HG03442 (cell line): ENCODE data around the gene SPTBN1.

Source experiments
- ATAC-seq: cut with Tn5 transposase; IDR thresholded peaks from one replicate; pipeline ENCODE4 v1.9.1; 2021; ENCODE audit warnings: mild to moderate bottlenecking, moderate library complexity; ENCODE audit not compliant: unreplicated experiment

The SPTBN1 gene

DNA sequence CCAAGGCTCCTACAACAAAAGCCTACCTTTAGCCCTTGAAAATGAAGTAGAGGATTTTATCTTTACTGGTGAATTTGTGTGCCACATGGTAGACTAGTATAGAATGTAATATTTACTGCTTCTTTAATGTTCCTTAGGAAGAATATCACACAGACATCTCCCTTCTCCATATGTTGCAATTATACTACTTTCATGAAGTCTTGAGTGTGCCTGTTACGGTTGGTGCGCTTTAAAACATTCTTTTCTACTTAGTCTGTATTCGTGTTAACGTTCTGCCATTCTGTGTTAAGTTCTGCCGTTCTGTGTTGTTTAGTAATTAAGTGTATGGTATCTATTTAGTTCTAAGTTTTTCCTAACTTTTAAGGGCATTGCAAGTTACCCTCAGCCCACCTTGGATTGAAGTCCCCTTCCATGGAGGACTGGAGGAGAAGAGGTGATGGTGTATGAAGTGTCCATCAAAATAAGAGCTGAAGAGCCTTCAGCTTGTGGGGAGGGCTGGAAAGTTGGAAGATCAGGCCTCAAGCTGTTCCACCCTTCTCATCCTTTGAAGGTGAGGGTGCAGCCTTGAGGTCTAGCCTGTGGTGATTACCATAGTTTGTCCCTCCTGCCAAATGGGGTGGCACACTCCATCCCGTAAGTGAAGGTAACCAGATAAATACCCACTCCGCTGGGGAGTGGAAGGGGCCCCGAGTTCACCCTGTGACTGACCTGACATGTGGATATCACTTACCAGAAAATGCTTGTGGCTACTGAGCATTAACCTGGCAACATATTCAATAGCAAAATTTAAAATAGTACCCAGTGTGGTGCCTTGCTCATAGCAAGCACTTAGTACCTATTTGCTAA is 131.3 kb downstream of the SPTBN1 start:
- ATAC-seq = no peak

DNA sequence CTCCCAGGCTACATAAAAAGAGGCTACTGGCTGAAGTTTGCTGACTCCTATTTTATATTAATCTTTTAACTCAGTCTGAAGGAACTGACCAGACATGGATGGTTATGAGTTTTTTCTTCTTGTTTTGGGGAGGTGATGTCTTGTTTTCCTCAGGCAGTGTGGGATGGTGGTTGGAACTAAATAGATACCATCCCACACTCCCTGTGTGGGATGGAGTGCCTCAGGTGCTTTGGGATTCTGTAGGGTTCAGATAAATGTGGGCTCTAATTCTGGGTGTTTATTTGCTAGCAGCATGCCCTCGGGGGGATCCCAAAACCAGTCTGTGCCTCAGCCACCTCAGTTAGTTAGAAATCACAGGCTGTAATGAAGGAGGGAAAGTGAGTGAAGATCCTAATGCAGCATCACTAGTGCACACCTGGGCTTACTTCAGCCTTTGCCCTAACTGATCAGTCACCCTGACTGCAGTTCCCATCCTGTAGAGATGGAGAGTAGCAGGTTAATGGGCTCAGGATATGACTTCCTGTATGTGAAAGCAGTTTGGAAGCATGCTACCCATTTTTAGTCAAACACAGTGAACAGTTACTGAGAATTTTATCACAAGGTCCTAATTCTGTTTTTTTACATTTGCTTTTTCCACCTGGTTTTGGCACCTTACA is 132.2 kb downstream of the SPTBN1 start:
- no peak for ATAC-seq

DNA sequence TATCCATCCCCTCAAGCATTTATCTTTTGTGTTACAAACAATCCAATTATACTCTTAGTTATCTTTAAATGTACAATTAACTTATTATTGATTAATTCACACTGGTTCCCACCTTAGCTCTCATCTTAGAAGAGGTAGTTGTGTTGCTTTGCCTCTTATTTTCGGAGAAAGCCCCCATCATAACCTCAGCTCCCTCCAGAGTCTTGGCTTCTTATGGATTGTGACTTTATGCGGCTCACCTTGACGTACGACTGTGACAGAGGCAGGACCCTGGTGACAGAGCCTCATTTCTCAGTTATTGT is 132.9 kb downstream of the SPTBN1 start:
- ATAC-seq = no peak

DNA sequence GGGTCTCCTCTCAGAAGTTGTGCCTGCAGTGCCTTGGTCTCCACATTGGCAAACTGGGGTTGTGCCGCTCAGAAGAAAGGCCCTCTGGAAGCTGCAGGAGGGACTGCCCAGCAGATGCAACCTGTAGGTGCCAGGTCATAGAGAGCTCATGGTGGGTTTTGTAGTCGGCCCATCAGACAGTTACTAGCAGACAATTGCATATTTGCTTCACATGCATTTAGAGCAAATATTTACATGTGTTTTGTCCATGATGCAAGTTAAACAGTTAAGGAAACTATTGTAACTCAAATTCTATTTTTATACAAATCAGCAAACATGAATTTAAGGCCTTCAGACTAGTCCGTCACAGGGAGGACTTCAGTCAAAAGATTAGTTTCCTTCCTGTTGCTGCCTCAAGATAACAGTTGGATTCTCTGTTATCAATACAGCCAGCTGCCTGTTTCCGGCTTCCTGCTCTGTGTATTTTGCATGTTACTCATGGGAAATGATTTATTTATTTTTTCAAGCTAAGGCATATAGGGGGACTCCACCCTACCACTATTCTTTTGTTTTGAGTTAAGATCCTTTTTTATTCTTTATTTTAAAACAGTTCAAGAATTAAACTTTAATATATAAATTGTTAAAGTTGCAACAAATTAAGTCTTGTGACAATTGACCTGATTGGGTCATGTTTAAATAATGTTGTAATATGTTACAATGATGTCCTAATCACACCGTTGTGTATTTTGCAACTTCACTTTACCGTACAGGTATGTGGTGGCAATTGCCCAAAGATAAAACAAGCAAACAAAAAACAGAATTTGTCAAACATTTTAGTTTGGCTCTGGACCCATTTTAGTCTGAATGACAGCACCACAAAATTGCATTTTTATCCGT is 133.5 kb downstream of the SPTBN1 start:
- peak; percentile 55 for ATAC-seq

DNA sequence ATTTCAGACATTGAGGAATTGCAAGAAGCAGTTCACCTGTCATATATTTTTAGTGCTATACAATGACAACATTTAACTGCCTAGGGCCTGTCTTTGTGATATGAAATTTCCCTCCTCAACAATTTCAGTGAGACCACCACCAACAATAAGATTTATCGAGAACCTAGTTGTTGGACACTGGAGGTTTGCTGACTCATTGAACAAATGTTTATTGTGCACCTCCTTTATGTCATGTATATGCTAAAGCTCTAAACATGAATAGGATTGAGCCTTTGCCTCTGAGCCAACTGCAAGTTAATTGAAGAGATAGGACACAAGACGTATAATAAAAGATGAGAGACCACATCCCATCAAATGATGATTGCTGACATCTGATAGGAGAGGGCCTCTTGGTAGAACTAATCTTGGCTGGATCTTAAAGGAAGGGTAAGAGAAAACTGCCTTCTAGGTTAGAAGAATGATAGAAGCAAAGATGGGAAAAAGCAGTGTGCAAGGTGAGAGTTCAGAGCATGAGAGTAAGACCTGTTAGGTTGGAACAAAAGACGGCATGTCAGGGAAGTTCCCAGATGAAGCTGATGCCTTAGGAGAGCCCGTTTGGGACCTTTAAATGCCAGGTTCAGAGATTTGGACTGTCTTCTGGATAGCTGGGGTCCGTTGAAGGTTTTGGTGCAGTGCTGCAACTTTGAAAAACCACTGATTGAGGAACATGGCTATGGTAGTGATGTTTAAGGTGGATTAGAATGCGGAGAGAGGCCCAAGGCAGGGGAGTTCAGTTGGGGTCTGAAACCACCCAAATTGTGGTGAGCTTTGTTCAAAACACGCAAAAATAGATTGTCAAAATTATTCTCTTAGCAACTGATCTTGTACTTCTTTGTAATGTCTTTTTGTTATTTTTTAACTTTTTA is 134.3 kb downstream of the SPTBN1 start:
- ATAC-seq = no peak

DNA sequence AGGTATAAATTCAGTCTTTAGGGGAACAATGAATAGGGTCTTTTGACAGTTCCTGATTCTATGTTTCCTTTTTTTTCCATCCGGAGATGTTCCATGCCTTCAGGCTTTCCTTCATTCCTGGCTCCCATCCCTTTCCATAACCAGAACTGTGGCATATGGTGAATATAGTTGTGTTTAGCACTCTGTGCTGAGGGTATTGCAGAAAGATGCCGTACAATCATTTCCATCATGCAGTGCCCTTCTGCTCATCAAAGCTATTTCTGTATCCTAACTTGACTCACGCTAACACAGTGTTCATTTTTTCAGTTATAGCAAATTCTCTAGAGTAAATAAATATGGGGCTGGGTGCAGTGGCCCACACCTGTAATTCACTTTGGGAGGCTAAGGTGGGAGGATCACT is 135.4 kb downstream of the SPTBN1 start:
- ATAC-seq = no peak

DNA sequence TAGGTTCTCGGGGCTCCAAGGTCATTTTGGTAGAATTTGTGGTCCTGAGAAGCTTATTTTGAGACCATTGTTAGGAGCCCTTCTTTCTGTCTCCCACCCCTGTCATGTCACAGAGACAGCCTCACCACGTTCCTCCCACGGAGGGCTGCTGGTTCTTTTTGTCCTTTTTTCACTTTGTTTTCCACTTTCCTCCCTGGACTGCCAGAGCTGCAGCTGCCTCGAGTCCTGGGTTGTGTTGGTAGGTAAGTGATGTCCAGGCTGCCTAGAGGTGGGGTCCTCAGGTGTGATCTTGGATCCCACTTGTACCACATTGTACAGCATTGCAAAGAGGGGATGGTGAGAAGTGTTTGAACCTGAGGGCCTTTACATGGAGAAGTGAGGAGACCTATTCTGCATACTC is 137.1 kb downstream of the SPTBN1 start:
- no peak for ATAC-seq

DNA sequence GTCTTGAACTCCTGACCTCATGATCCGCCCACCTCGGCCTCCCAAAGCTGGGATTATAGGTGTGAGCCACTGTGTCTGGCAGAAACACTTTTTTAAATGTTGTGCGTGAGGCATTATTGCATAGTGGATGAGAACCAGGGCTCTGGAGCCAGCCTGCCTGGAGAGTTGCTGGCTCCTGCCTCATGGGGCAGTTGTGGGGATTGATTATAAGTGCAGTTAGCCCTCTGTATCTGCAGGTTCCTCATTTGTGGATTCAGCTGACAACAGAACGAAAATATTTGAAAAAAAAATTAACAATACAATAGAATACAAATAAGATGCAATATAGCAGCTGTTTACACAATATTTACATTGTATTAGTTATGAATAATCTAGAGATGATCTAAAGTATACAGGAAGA is 137.9 kb downstream of the SPTBN1 start:
- ATAC-seq = no peak

DNA sequence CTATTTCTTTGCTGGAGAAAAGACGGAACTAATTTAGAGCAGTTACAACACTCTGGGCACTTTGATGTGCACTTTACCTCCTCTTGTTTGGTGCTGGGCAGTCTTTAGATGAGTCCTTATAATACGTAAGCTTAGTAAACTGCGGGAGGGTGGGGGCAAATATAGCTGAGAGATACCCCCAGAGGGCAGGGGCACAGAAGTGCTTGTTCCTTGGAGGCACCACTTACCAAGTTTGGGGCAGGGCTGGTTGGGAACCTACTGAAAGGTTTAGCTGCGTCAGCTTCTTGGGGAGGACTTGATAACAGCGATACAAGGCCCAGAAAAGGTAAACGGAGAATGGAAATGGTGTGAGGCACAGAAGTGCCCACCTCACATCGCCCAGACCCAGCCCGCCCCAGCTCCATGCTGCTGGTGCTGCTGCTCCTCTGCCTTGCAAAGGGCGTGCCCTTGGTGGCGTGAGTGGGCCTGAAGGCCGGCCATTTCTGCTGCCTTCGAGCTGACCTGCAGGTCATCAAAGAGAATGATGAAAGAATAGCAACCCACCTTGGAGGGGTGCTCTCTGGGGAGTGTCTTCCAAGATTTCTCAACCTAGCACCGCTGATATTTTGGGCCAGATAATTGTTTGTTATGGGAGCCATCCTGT is 139.2 kb downstream of the SPTBN1 start:
- no peak for ATAC-seq

DNA sequence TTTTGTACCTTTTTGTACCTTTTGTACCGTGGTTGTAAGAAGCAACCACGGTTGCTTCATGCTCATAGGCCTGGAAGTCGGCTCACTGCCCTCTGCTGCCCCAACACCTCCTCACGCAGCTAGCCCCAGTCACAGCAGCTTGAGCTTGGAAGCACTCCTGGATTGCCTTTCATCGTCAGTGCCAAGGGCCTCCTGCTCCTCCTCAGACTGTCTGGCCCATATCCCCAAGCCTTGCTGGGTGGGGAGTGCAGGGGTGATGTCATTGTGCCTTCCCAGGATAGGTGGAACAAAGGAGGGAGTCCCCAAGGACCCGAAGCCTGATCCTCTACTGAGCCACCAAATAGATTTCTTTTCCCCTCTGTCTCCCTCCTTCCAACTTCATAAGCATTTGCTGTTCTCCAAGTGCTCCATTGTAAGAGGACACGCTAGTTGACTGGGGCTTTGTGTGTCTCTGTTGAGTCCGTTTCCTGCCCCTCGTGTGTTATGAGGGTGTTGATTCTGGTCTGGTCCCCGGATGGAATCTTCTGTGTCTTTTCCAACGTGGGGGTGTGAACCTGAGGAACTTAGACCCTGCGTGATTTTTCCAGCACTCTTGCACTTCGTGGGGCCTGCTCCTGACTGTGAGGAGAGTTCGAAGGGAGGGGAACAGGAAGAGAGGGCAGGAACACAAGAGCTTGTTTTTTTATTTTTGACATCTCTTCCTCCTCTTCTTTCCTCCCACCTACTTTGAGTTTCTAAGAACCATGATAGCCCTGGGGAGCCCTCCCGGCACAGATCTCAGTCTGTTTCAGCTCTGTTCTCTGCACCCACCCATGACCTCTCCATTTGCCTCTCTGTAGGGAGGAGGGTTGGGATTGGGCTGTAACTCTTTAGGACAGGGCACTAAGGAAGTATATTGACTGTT is 140.1 kb downstream of the SPTBN1 start:
- ATAC-seq = no peak

DNA sequence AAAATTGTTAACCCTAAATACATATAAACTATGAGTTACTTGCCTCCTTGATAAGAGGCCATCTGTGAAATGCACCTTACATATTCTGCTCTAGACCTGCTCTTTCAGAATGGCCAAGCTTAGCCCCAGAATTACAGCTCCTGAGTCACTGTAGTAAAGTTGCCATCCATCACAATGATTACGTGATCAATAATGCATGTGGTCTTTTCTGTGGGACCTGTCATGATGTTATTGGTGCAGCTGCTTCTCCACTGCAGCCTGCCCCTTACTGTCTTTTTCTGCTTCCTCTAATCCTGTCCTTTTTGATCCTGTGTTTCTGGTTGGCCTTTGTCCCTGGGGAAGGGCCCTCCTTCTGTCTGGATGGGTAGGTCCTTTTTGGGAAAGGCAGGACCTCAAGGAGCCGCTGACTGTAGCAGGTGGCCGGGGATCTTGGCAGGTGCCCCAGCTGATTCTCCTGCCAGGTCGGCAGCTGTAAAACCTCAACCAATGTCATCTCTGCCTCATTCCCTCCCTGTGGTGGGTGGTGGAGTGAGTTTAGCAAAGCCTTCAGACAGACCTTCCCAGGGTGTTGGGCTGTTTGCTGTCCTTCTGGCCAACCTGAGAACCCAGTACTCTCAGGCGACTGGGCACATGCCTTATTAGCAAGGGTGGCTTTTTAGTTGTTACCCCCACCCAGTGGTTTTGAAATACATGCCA is 141.2 kb downstream of the SPTBN1 start:
- no peak for ATAC-seq

DNA sequence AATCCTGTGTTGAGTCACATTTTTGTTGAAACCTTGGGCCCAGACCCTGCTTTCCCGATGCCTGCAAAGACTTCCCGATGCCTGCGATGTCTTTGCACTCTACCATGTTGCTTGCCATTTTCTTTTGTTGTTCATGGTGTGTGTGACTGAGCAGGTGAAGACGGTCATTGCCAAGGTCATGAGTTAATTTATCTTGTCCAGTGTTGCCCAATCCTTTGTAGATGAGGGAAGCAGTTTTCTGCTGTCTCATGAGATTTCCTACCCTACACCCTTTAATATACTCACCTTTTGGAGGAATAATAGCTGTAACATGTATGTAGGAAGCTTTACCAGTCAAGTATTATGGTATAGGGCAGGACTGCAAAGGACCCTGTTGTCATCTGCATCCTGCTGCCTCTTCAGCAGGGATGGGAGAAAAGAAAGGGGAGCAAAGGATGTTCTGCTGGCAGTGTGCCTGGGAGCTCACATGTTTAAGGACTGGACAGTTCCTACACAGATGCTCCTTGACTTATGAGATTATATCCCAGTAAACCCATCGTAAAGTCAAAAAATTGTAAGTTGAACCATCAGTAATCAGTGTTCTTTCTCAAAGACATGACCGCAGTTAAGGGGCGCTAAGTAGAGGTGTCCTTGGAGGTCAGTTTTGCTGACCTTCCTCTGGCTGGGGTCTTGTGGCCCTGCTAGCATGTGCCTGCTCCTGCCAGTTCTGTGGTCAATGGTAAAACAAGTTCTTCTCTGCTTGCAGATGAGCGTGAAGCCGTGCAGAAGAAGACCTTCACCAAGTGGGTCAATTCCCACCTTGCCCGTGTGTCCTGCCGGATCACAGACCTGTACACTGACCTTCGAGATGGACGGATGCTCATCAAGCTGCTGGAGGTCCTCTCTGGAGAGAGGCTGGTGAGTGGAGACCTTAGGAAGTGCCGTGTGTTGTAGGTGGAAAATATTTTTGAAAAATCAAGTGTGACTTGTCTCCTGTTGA is 142.5 kb downstream of the SPTBN1 start:
- ATAC-seq = no peak

DNA sequence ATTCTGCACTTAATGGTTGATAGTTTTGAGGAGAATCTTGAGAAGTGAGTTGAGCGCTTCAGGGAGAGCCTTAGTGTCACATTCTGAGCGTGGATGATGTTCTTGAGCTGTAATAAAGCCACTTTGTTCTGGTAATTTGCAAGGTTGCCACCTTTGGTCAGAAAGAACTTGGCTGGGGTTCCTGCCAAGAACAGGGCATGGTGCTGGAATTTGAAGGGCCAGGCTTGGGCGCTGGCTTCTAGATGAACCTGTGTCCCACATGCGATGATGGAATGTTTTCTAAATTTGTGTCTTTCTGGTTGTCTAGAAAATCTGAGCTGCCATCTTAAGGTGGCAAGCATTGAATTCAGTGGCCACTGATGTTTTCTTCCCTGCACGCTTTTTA is 143.2 kb downstream of the SPTBN1 start:
- ATAC-seq = no peak

DNA sequence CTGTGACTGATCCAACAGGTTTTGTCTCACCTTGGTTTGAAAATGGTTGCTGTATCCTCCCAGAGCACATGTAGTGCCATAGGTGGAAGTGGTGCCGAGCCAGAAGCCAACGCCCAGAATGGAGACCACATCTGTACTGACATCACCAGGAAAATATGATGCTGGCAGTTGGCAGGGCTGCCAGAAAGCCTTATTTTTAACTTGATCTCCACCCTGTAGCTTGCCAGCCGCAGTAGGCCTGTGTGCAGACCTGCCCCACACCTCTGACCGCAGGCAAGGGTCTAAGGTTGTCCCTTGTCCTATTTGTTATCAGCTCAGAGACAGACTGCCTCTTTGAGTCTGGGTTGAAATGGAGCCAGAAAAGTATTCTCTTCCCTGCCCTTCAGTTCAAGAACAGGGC is 143.8 kb downstream of the SPTBN1 start:
- ATAC-seq = no peak

DNA sequence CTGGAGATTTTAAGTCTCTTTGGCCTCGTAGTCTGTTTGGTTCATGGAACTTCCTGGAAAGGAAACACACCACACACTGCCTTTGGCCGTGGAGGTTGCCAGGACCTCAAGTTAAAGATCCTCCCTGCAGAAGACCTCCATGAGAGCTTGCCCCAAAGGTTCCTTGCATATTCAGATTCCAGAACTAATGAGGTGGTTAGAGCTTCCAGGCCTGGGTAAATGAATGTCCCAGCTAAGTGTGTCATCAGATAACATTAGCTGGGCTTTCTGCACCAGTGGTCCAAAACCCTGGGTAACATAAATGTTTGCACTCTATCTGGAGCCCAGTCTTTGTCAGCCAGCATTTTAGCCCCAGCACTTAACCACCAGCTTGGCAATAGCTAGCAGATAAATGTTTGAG is 145.2 kb downstream of the SPTBN1 start:
- no peak for ATAC-seq

DNA sequence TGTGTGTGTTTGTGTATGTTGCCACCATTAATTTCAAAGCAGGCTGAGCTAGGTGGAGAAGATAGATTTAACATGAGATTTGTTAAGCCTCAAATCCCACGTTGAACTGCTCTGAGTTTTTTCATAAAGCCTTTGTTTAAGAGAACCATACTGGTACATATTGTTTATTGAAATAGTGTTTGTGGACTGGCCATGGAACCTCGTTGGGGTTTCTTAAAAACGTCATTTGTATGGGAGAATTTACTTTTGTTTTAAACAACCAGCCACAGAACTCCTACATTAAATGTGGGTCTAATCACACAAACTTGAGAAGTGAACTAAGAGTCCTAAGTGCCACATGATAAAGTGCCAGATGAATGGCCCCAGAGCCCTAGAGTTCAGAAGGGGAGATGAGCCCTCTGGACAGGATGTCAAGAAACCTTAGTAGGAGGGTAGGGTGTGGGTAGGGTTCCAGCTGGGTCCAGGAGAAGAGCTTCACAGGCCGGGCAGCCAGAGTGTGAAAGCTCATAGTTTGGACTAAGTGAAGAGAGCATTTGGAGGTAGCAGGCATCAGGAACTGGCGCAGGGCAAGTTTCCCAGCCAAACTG is 146.7 kb downstream of the SPTBN1 start:
- no peak for ATAC-seq

DNA sequence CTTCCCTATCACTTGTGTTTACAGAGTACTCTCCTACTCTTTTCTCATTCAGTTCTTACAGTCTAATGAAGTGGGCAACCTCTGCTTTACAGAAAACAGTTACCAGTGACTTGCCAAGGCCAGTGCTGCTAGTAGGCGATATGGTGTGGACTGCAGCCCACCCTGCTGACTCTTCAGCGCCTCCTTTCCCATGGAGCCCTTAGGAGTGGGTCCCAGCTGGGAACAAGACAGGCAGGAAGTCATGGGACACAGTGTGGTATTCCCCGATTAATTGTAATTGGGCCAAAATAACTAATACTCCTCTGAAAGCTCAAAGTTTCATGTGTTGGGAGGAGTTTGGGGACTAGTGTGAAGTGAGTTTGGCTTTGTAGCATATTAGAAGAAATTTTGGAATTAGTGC is 147.2 kb downstream of the SPTBN1 start:
- no peak for ATAC-seq
